GM12801 (cell line): ENCODE results near the gene ADPGK.

ENCODE experiments used
- TF ChIP-seq, protein P1 (sequence below): IDR thresholded peaks from one replicate; pipeline ENCODE4 v1.5.1; 2011; ENCODE audit warnings: control low read depth; ENCODE audit not compliant: insufficient read length; ENCODE audit errors: extremely low read depth

Gene ADPGK

DNA sequence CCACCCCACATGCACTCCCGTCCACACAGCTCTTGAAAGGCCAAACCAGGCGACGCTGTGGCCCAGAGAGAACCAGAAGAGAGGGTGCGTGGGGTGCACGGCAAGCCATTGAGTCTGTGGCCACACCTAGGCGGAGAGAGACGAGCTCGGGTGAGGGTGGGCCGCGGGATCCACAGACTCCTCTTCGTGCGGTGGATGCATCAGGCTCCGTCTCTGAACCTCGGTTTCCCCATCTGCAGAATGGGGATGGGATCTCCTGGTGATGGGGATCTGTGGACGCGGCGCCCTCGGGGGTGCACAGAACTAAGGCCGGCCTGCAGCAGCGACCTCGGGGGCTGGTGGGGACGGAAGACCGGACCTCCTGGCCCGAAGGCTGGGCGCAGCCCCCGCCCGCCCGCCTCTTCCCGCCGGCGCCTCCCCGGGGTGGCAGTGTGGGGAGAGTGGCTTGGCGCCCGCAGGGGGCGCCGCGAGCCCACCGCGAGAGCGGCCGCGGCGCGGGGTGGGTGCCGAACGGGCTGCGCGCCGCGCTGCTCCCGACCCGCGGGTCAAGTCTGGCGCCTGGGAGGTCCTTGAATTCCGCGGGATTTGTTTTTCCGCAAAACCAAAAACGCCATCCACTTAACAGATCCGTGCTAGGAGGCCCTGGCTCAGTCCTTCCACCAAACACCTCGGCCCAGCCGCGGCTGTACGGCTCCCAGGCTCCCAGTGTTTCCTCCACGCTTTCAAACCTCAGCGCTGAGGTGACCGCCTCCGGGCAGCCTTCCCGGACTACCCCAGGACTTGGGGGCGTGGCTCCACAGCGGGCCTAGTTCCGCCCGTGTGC, 13.2 kb upstream of the ADPGK start:
- TF ChIP-seq, protein P1, sequence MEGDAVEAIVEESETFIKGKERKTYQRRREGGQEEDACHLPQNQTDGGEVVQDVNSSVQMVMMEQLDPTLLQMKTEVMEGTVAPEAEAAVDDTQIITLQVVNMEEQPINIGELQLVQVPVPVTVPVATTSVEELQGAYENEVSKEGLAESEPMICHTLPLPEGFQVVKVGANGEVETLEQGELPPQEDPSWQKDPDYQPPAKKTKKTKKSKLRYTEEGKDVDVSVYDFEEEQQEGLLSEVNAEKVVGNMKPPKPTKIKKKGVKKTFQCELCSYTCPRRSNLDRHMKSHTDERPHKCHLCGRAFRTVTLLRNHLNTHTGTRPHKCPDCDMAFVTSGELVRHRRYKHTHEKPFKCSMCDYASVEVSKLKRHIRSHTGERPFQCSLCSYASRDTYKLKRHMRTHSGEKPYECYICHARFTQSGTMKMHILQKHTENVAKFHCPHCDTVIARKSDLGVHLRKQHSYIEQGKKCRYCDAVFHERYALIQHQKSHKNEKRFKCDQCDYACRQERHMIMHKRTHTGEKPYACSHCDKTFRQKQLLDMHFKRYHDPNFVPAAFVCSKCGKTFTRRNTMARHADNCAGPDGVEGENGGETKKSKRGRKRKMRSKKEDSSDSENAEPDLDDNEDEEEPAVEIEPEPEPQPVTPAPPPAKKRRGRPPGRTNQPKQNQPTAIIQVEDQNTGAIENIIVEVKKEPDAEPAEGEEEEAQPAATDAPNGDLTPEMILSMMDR, result no peak

DNA sequence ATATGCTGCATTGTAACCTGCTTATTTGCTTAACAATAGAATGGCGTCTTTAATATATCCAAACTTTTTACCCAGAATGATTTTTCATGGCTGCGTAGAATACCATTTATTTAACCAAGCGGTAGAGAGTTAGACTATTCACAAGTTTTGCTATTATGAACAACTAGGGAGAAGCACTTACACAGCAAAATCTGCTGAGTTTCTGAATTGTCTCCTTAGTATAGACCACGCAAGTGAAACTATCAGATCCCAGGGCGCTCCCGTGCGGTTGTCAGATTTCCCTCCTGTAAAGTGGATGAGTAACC, 12.6 kb upstream of the ADPGK start:
- TF ChIP-seq, protein P1, result no peak

DNA sequence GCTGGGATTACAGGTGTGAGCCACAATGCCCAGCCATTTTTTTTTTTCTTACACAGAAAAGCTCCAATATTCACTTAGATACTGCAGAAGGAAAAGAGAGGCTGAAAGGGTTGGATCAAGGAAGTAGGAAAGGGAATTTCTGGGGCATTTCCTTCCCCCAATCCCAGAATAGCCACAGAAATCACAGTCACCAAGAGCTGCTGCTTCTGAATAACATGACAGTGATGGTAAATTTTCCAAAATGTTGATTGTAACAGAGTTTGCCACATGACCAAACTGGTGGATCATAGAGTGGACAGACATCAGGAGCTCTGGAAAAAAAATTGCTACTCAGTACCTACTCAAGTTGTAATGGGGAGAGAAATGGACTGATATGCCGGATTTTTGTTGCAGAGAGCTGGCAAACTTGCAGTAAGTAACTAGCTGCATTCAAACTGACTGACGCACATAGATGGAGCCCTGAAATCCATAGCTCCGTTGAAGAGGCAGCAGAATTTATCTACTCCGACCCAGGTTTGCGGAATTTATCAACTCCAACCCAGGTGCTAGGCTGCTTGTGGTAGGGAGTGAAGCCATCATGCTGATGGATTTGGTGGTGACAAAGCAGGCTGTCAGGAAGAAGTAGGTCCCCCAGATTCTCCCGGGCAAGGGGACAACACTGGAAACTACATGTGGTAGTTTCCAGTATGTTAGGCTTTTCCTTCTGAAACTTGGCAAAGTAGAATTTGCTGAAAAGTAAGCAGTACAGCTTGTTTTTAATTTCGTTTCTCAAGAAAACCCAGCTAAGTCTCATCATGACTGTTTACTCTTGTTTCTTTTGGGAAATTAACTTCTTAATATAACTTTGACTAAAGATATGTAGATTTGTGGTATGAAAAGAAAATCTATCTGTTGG, 10.5 kb upstream of the ADPGK start:
- TF ChIP-seq, protein P1, result no peak

DNA sequence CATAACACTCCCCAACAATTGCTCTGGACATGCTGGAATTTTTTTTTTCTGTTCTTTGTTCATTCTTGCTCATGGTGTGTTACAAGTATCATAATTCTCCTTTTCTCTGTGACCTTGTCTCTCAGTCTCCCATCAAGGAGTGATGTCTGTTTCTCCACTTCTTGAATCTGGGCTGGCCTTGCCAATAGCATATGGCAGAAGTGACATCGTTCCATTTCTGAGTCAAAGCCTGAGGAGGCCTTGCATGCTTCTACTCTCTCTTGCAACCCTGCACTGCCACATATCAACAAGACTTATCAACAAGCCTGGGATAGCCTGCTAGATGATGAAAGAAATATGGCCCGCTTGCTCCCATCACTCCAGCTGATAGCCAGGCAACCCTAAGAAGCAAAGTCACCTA, 8.9 kb upstream of the ADPGK start:
- TF ChIP-seq, protein P1, result no peak

DNA sequence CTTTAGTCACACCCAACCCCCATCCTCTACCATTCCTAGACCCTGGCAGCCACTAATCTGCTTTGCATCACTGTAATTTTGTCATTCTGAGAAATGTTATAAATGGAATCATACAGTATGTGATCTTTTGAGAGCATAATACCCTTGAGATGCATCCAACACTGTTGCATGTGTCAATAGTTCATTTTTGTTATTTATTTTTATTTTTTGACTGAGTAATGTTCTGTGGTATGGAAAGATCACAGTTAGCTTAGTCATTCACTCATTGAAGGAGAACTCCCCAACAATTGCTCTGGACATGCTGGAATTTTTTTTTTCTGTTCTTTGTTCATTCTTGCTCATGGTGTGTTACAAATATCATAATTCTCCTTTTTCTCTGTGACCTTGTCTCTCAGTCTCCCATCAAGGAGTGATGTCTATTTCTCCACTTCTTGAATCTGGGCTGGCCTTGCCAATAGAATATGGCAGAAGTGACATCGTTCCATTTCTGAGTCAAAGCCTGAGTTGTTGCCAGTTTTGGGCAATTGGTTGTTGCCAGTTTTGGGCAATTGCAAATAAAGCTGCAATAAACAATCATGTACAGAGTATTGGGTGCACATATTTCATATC, 6.8 kb upstream of the ADPGK start:
- TF ChIP-seq, protein P1, result no peak

DNA sequence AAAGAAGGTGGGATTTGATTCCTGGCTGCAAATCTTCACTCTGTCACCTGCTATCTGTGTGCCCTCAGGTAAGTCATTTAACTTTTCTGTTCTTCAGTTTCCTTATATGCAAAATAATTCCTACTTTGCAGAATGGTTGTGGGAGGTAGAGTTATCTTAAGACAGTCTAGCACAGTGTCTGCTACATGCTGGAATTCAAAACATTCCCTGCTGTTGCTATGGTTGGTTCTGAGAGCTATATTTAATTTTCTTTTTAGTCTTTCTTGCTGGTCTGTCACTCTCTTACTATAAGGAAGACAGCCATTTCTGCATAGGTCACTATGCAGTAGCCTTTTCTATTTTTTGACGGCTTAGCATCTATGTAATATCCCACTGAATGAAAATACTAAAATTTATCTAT, 4.0 kb upstream of the ADPGK start:
- TF ChIP-seq, protein P1, result no peak

DNA sequence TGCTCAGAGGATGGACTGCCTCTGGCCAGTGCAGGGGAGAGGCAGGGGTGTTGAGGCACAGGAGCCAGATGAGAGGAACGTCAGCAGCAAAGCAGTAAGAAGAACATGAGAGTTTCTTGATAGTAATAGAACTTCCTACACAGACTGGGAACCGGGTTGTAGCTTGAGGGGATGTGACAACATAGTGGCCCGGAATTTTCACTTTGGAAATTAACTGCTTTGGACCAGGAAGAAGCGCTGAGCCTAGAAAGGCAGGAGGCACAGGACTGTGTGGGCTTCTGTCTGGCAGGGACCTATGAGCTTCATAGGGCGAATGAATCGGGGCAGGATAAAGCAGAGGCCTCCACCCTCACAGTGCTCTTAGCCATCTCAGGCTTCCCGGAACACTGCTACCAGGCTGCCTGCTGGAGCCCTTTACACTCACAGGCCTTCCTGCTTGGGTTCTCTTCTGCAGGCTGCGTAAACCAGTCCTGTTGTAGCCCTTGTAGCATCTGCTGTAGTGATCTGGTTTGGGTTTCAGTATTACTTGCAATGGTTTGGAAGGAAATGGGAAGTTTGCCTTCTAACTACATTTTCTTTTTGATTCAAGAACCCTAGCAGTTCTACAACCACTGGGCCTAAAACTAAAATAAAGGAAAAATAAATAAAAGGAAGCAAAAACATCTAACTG, 3.3 kb upstream of the ADPGK start:
- TF ChIP-seq, protein P1, result no peak
